Activated T-helper 1 cell treated with anti-CD3 and anti-CD28 coated beads, Interleukin-12 subunit alpha, Interleukin-12 subunit beta, Interleukin-2, Interleukin-4 antibody, amounts not matched to agents 30 ng/mL and 10 ng/mL and 1 ng/mL, durations not matched to agents 14 hours and 24 hours and 36 hours (primary cell): ENCODE data around the gene PYHIN1. TPM values are rescaled to one million over a fixed set of nuclear protein-coding genes. Genes with fewer than 3 reads are reported as not detected.
"Not testable (repeated sequence)": the region's sequence is repeated elsewhere in the genome, so short reads cannot be mapped to it uniquely, and the experiment has no call there.

Experiments
- DNase-seq: peaks from one replicate; pipeline ENCODE4 v3.0.0; 2021; ENCODE audit warnings: low spot score
- H3K27ac Mint-ChIP-seq: one replicate; pipeline ENCODE4 v1.8.0; 2021; ENCODE audit warnings: mild to moderate bottlenecking, mixed read lengths
- H3K27me3 Mint-ChIP-seq: one replicate; pipeline ENCODE4 v1.8.0; 2022; ENCODE audit warnings: mild to moderate bottlenecking, moderate library complexity, mixed read lengths; ENCODE audit not compliant: insufficient read depth
- H3K36me3 Mint-ChIP-seq: one replicate; pipeline ENCODE4 v1.8.0; 2021; ENCODE audit warnings: low read depth, mixed read lengths
- H3K4me1 Mint-ChIP-seq: one replicate; pipeline ENCODE4 v1.8.0; 2021; ENCODE audit warnings: low read depth, mixed read lengths
- H3K4me3 Mint-ChIP-seq: one replicate; pipeline ENCODE4 v1.8.0; 2021; ENCODE audit warnings: mild to moderate bottlenecking, moderate library complexity, mixed read lengths
- H3K9me3 Mint-ChIP-seq: one replicate; pipeline ENCODE4 v1.8.0; 2021; ENCODE audit warnings: mixed read lengths
- intact Hi-C: fragments of 100-400 bp; cut with micrococcal nuclease; formaldehyde crosslinking; loops from one replicate; pipeline ENCODE4 v1.15.1; 2024
- total RNA-seq: library from RNA; stranded (reverse); gene quantifications from 2 replicates; pipeline ENCODE4 v1.2.3, GENCODE V29; 2022

Gene PYHIN1
- total RNA-seq, 1 donor from 2014 or later, result 19.9 TPM

DNA sequence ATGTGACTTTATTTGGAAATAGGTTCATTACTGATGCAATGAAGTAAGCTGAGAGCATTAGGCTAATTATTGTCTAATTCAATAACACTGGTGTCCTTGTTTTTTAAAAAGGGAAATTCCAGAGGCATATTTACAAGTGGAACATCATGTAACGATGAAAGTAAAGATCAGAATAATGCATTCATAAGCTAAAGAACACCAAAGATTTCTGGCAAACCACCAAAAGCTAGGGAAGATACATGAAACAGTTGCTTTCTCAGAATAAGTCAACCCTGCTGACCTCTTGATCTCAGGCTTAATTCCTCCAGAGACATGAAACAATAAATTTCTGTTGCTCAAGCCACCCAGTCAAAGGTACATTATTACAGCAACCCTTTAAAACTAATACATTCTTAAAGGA, 58.1 kb downstream of the PYHIN1 start:
- DNase-seq, result no peak
- Mint-ChIP-seq H3K27me3 (peaks cover 1% of the 10 kb centered on the region), H3K4me3 (no peak overlapping the region), H3K4me1 (no peaks in the 10 kb centered on the region), H3K27ac (no peak overlapping the region), H3K9me3 (peaks cover 28% of the 10 kb centered on the region), H3K36me3 (peaks cover 37% of the 10 kb centered on the region)
- intact Hi-C loops, result no loop called here

DNA sequence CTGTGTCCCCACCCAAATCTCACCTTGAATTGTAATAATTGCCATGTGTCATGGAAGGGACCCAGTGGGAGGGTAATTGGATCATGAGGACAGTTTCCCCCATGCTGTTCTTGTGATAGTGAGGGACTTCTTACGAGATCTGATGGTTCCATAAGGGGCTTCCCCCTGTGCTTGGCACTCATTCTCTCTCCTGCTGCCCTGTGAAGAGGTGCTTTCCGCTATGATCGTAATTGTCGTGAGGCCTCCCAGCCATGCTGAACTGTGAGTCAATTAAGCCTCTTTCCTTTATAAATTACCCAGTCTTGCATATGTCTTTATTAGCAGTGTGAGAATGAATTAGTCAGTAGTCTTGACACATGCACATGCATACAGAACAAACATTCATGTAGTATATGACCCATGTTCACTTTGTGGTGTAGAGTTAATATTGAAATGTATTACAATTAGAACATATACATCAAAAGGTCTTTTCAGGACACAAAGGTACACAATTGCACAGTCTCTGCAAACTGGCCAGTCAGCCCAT, 61.5 kb downstream of the PYHIN1 start:
- H3K36me3 Mint-ChIP-seq, result peaks cover 40% of the 10 kb centered on the region

GRCh38 chr1:158996998-158997397, 65.6 kb downstream of the PYHIN1 start:
- Mint-ChIP-seq H3K36me3 (peaks cover 29% of the 10 kb centered on the region), H3K9me3 (peaks cover 26% of the 10 kb centered on the region), H3K27ac (no peak overlapping the region), H3K4me3 (no peak overlapping the region), H3K4me1 (peaks cover 38% of the 10 kb centered on the region), H3K27me3 (no peaks in the 10 kb centered on the region)
- intact Hi-C loops, result loop anchor here (5.0 to 10.0 kb wide), 2 partner anchors 282 to 665 kb away; partner anchors contain the start of gene CD1B
- DNase-seq, result no peak

More for the DNA sequence above, 61.5 kb downstream of the PYHIN1 start:
- no peak overlapping the region for H3K27ac Mint-ChIP-seq
- no peak overlapping the region for H3K4me3 Mint-ChIP-seq
- peaks cover 23% of the 10 kb centered on the region for H3K4me1 Mint-ChIP-seq
- DNase-seq, result no peak
- H3K9me3 Mint-ChIP-seq, result peaks cover 27% of the 10 kb centered on the region
- peaks cover 1% of the 10 kb centered on the region for H3K27me3 Mint-ChIP-seq
- intact Hi-C loops, result loop anchor here (10.0 kb wide), 1 partner anchor 278 kb away; no protein-coding TSS in a partner anchor

- H3K27me3 Mint-ChIP-seq, result no peaks in the 10 kb centered on the region
- peaks cover 38% of the 10 kb centered on the region for H3K4me1 Mint-ChIP-seq
- peaks cover 15% of the 10 kb centered on the region for H3K9me3 Mint-ChIP-seq
- no peak overlapping the region for H3K27ac Mint-ChIP-seq
- no peak for DNase-seq
- intact Hi-C loops, result loop anchor here (1.0 to 10.0 kb wide), 7 partner anchors 74 to 795 kb away; partner anchors contain the start of gene CD1B
- no peak overlapping the region for H3K4me3 Mint-ChIP-seq
- peaks cover 20% of the 10 kb centered on the region for H3K36me3 Mint-ChIP-seq
Observed at GRCh38 chr1:158998037-158998780, 66.9 kb downstream of the PYHIN1 start.

GRCh38 chr1:158998781-158999161, 67.4 kb downstream of the PYHIN1 start:
- Mint-ChIP-seq H3K9me3 (peaks cover 11% of the 10 kb centered on the region), H3K4me1 (peaks cover 38% of the 10 kb centered on the region), H3K27ac (no peak overlapping the region), H3K27me3 (no peaks in the 10 kb centered on the region), H3K4me3 (no peak overlapping the region), H3K36me3 (peaks cover 17% of the 10 kb centered on the region)
- intact Hi-C loops, result loop anchor here (1.0 to 10.0 kb wide), 7 partner anchors 74 to 795 kb away; partner anchors contain the start of gene CD1B
- peak; percentile 40 for DNase-seq

DNA sequence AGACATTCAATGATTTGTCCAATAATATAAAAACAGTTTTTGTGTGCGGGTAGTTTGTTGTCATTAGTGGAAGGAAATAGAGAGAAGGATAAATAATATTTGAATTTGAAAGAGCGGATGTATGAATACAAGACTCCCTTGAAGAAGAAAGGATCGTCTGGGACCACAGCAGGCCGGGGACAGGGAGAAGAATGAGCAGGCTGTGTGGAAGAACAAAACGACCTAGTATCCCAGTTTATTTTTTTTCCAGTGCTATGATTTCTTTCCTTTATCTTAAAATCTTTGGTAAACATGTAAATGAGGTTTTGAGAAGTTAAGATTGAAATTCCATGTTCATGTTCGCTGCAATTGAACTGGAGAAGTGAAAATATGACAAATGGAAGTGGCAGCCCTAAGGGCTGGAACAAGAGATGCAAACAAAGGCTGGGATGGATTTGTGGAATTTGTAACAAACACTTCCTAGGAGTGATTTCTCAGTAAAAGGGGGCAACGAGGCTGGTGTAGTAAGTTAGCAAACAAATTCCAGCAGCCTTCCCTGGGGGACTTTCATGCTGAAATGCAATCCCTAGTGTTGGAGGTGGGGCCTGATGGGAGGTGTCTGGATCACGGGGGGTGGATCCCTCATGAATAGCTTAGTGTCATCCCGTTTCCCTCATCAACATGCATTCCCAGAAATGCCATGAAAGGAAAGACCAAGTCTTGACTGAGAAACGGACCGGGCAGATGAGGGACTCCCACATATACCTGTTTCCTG, 68.1 kb downstream of the PYHIN1 start:
- no peaks in the 10 kb centered on the region for H3K27me3 Mint-ChIP-seq
- peaks cover 39% of the 10 kb centered on the region for H3K4me1 Mint-ChIP-seq
- H3K36me3 Mint-ChIP-seq, result peaks cover 14% of the 10 kb centered on the region
- peaks cover 8% of the 10 kb centered on the region for H3K9me3 Mint-ChIP-seq
- no peak overlapping the region for H3K4me3 Mint-ChIP-seq
- DNase-seq, result no peak
- no peak overlapping the region for H3K27ac Mint-ChIP-seq
- intact Hi-C loops, result loop anchor here (5.0 to 10.0 kb wide), 2 partner anchors 285 to 667 kb away; partner anchors contain the start of gene CD1B

DNA sequence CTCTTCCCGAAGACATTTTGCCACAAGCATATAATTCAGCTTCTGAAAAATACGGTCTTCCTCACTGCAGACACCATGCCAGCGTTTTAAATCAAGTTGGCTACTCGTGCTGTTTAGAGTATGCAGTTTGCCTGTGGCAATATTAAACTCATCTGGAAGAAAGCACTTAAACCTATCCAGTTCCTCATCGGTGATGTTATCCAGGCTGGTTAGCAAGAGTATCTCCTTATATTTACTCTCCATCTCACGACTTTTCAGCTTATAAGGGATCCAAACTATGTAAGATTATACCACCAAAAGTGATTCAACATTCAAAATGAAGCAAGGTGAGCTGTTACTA, 68.7 kb downstream of the PYHIN1 start:
- Mint-ChIP-seq H3K4me1 (peaks cover 45% of the 10 kb centered on the region), H3K4me3 (no peak overlapping the region), H3K9me3 (peaks cover 3% of the 10 kb centered on the region), H3K27ac (no peak overlapping the region), H3K27me3 (no peaks in the 10 kb centered on the region), H3K36me3 (peaks cover 12% of the 10 kb centered on the region)
- no peak for DNase-seq
- intact Hi-C loops, result no loop called here

GRCh38 chr1:159000625-159001024, 69.3 kb downstream of the PYHIN1 start:
- H3K36me3 Mint-ChIP-seq, result peaks cover 12% of the 10 kb centered on the region
- H3K27me3 Mint-ChIP-seq, result no peaks in the 10 kb centered on the region
- H3K4me3 Mint-ChIP-seq, result no peak overlapping the region
- peaks cover 47% of the 10 kb centered on the region for H3K4me1 Mint-ChIP-seq
- no peak for DNase-seq
- H3K9me3 Mint-ChIP-seq, result no peaks in the 10 kb centered on the region
- no peak overlapping the region for H3K27ac Mint-ChIP-seq
- intact Hi-C loops, result no loop called here

DNA sequence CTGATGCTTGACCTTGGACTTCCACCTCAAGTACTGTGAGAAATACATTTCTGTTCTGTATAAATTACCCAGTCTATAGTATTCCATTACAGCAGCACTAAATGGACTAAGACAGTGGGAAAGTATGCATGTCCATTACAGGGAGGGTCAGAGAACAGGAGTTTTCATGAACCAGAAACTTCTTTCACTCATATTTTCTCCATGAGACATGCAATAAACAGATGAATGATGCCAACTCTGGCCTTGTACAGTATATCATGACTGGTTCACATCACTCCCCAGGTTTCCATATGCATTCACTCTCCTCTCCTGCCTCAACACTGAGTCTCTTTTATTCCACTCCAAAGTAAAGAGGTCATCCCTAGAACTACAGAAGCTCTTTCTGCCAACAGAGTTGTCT, 73.8 kb downstream of the PYHIN1 start:
- peak overlapping the region; percentile 69 for H3K27ac Mint-ChIP-seq
- peaks cover 8% of the 10 kb centered on the region for H3K9me3 Mint-ChIP-seq
- peaks cover 55% of the 10 kb centered on the region for H3K4me1 Mint-ChIP-seq
- intact Hi-C loops, result no loop called here
- no peaks in the 10 kb centered on the region for H3K27me3 Mint-ChIP-seq
- H3K36me3 Mint-ChIP-seq, result peaks cover 17% of the 10 kb centered on the region
- no peak overlapping the region for H3K4me3 Mint-ChIP-seq
- DNase-seq, result no peak

- Mint-ChIP-seq H3K4me3 (no peak overlapping the region), H3K36me3 (peaks cover 19% of the 10 kb centered on the region), H3K9me3 (peaks cover 8% of the 10 kb centered on the region), H3K27me3 (no peaks in the 10 kb centered on the region), H3K4me1 (peaks cover 51% of the 10 kb centered on the region), H3K27ac (peak overlapping the region; percentile 69)
- intact Hi-C loops, result no loop called here
- DNase-seq, result no peak
Observed at GRCh38 chr1:159005676-159006075, 74.3 kb downstream of the PYHIN1 start.

GRCh38 chr1:159006210-159006807, 75.0 kb downstream of the PYHIN1 start:
- H3K4me3 Mint-ChIP-seq, H3K9me3 Mint-ChIP-seq, DNase-seq, intact Hi-C loops, H3K27me3 Mint-ChIP-seq: not testable (repeated sequence)
- Mint-ChIP-seq H3K36me3 (peaks cover 19% of the 10 kb centered on the region), H3K4me1 (peaks cover 48% of the 10 kb centered on the region), H3K27ac (peak overlapping the region; percentile 21)

- H3K4me3 Mint-ChIP-seq, result peak overlapping the region; percentile 23
- H3K27me3 Mint-ChIP-seq, result no peaks in the 10 kb centered on the region
- peaks cover 8% of the 10 kb centered on the region for H3K9me3 Mint-ChIP-seq
- no peak for DNase-seq
- intact Hi-C loops, result loop anchor here (2.0 kb wide), 2 partner anchors 77 to 721 kb away; partner anchors contain the start of gene PYHIN1
- peaks cover 29% of the 10 kb centered on the region for H3K36me3 Mint-ChIP-seq
- H3K4me1 Mint-ChIP-seq, result peaks cover 53% of the 10 kb centered on the region
- H3K27ac Mint-ChIP-seq, result peak overlapping the region; percentile 77
Observed at GRCh38 chr1:159007726-159008125, 76.4 kb downstream of the PYHIN1 start.
